Measurements from ENCODE around the gene CNTNAP5.

CNTNAP5 gene

DNA sequence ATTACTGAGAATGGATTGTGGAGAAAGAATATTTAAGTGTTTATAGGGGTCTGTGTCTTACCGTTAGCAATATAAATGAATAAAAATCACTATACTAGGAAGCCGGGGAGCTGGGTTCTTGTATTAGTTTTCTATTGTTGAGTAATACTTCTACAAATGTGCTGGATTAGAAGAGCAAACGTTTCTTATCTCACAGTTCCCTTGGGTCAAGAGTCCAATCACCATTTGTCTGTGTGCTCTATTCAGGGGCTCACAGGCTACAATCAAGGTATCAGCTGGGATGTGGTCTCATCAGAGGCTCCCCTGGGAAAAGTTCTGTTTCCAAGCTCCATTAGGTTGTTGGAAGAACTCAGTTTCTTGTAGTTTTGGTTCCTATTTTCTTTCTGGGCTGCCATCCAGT is 790.9 kb downstream of the CNTNAP5 start:
- no peaks in the 10 kb centered on the region for H3K36me3 ChIP-seq (ENCODE audit: insufficient read depth, low read length)
- no peak overlapping the region for H3K4me3 ChIP-seq (ENCODE audit: low read depth, low read length)
- H2AFZ ChIP-seq (ENCODE audit: low read length, unreplicated experiment): no peak overlapping the region
- no peaks in the 10 kb centered on the region for H3K79me2 ChIP-seq (ENCODE audit: control insufficient read depth, insufficient read depth, low read length, unreplicated experiment)
- H3K27me3 ChIP-seq (ENCODE audit: insufficient read depth, low read length): no peaks in the 10 kb centered on the region
- no peak overlapping the region for H3K27ac ChIP-seq (ENCODE audit: low read depth, low read length)
- H3K4me1 ChIP-seq (ENCODE audit: control insufficient read depth, insufficient read depth, low read length, unreplicated experiment): no peaks in the 10 kb centered on the region

DNA sequence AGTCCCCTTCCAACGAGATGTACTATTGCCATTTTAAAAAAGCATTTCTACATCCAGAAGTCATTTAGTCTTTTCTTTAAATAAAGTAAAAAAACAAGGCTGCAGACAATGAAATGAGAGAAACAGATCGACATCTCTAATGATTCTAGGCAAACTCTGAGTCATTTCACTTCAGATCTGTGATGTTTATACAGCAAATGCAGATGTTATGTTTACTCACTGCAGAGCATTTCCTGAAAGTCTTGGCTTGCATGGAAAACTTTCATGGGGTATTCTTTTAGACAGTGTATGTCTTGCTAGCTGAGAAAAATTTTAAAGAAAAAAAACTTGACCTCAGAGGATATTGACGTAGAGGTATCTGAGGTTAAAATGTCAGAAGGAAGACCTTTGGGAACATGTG is 797.4 kb downstream of the CNTNAP5 start:
- no peak overlapping the region for H3K27ac ChIP-seq (ENCODE audit: low read depth, low read length)
- no peak overlapping the region for H2AFZ ChIP-seq (ENCODE audit: low read length, unreplicated experiment)
- H3K79me2 ChIP-seq (ENCODE audit: control insufficient read depth, insufficient read depth, low read length, unreplicated experiment): no peaks in the 10 kb centered on the region
- H3K4me1 ChIP-seq (ENCODE audit: control insufficient read depth, insufficient read depth, low read length, unreplicated experiment): no peaks in the 10 kb centered on the region
- no peaks in the 10 kb centered on the region for H3K36me3 ChIP-seq (ENCODE audit: insufficient read depth, low read length)
- H3K4me3 ChIP-seq (ENCODE audit: low read depth, low read length): no peak overlapping the region
- H3K27me3 ChIP-seq (ENCODE audit: insufficient read depth, low read length): no peaks in the 10 kb centered on the region

DNA sequence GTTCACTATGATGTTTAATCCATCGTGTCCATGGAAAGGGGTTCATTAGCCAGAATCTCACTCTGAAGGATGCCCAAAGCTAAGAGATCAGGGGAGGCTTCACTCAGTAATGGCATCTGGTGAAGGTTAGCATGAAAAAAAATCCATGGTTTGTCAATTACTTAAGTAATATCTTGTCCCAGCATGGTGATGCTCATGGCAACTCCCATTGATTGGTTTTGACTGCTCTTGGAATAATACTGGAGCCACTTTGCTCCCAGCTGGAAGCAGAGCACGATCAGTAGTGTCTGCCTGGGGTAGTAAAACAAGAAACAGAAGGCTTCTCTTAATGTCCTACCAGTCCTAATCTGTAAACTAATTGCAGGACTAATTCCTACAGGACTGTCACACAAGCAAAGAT is 799.4 kb downstream of the CNTNAP5 start:
- Histone ChIP-seq H2AFZ (ENCODE audit: low read length, unreplicated experiment) (no peak overlapping the region), H3K4me3 (ENCODE audit: low read depth, low read length) (no peak overlapping the region), H3K27ac (ENCODE audit: low read depth, low read length) (no peak overlapping the region), H3K79me2 (ENCODE audit: control insufficient read depth, insufficient read depth, low read length, unreplicated experiment) (no peaks in the 10 kb centered on the region), H3K36me3 (ENCODE audit: insufficient read depth, low read length) (no peaks in the 10 kb centered on the region), H3K27me3 (ENCODE audit: insufficient read depth, low read length) (no peaks in the 10 kb centered on the region), H3K4me1 (ENCODE audit: control insufficient read depth, insufficient read depth, low read length, unreplicated experiment) (no peaks in the 10 kb centered on the region)

DNA sequence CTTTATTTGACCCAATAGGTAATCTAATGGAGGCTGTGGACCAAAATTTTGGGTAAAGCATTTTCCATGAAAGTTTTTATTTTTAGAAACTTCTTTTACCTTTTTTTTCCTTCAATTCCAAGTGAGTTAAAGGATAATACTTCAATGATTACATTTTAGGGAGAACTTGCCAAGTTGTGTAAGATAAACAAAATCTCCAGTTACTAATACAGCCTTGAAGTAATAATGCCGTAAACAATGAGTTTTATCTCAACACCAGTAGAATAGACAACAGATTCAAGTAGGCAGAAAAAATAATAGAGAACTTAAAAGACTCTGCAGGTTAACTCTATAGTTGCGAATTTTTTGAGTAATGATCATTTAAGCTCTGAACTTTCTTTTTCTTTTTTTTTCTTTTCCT is 807.4 kb downstream of the CNTNAP5 start:
- Histone ChIP-seq H3K4me3 (ENCODE audit: low read depth, low read length) (no peak overlapping the region), H3K36me3 (ENCODE audit: insufficient read depth, low read length) (no peaks in the 10 kb centered on the region), H3K27me3 (ENCODE audit: insufficient read depth, low read length) (no peaks in the 10 kb centered on the region), H2AFZ (ENCODE audit: low read length, unreplicated experiment) (no peak overlapping the region), H3K27ac (ENCODE audit: low read depth, low read length) (no peak overlapping the region), H3K4me1 (ENCODE audit: control insufficient read depth, insufficient read depth, low read length, unreplicated experiment) (no peaks in the 10 kb centered on the region), H3K79me2 (ENCODE audit: control insufficient read depth, insufficient read depth, low read length, unreplicated experiment) (no peaks in the 10 kb centered on the region)

DNA sequence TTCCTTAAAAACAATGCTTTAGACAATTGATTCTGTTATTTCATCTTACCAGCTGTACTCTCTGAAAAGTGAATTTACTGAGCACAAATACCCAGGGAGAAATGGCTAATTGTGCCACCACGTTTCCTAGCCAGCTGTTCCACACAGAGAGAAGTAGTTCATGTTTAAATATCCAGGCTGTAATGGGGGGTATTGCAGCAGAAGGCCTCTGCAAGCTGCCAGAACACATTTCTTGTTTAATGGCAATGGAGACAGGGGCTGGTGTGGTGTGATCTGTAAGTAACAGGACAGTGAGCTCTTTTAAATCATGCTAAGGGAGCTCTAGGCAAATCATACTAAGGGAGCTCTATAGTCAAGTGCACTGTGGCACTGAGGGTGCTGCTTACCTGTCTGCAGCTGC is 809.2 kb downstream of the CNTNAP5 start:
- H3K4me3 ChIP-seq (ENCODE audit: low read depth, low read length): no peak overlapping the region
- no peak overlapping the region for H3K27ac ChIP-seq (ENCODE audit: low read depth, low read length)
- H2AFZ ChIP-seq (ENCODE audit: low read length, unreplicated experiment): no peak overlapping the region
- H3K79me2 ChIP-seq (ENCODE audit: control insufficient read depth, insufficient read depth, low read length, unreplicated experiment): no peaks in the 10 kb centered on the region
- no peaks in the 10 kb centered on the region for H3K4me1 ChIP-seq (ENCODE audit: control insufficient read depth, insufficient read depth, low read length, unreplicated experiment)
- no peaks in the 10 kb centered on the region for H3K36me3 ChIP-seq (ENCODE audit: insufficient read depth, low read length)
- H3K27me3 ChIP-seq (ENCODE audit: insufficient read depth, low read length): no peaks in the 10 kb centered on the region

DNA sequence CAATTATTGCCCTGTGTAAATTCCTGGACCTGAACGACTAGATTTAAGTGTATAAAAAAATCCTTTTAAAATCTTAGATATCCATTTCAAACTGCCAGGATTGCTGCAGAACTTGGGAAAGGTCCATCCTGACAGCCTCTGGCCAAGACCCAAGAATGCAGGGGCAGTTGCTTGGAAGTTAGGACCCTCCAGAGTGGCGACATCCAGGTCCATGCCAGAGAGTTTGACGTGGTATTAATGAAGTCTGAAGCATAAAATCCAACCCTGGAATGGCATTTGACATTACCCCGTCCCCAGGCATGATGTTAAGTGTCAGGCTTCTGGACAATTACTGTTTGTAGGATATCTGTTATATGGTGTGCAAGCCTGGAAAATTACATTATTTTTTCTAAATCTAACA is 810.2 kb downstream of the CNTNAP5 start:
- H3K4me3 ChIP-seq (ENCODE audit: low read depth, low read length): no peak overlapping the region
- H3K79me2 ChIP-seq (ENCODE audit: control insufficient read depth, insufficient read depth, low read length, unreplicated experiment): no peaks in the 10 kb centered on the region
- no peaks in the 10 kb centered on the region for H3K4me1 ChIP-seq (ENCODE audit: control insufficient read depth, insufficient read depth, low read length, unreplicated experiment)
- H2AFZ ChIP-seq (ENCODE audit: low read length, unreplicated experiment): no peak overlapping the region
- H3K36me3 ChIP-seq (ENCODE audit: insufficient read depth, low read length): no peaks in the 10 kb centered on the region
- H3K27me3 ChIP-seq (ENCODE audit: insufficient read depth, low read length): no peaks in the 10 kb centered on the region
- no peak overlapping the region for H3K27ac ChIP-seq (ENCODE audit: low read depth, low read length)

DNA sequence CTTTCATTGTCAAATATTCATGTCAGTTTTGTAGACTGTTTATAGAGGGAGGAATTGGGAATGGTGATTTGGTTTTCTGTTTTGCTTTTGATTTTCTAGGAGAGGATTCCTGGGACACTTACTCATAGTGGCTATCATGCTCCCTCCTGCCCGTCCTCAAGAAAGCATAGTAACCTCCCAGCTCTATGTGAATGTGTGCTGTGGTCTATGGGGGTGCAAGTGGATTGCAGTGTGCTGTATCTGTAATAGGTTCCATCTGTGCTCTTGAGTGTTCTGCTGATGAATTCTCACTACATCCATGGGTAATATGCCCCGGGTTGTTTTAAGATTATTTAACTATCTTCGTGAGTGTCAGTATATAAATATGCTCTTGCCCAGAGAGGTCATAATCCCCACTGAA is 811.3 kb downstream of the CNTNAP5 start:
- no peaks in the 10 kb centered on the region for H3K27me3 ChIP-seq (ENCODE audit: insufficient read depth, low read length)
- no peaks in the 10 kb centered on the region for H3K4me1 ChIP-seq (ENCODE audit: control insufficient read depth, insufficient read depth, low read length, unreplicated experiment)
- no peak overlapping the region for H3K4me3 ChIP-seq (ENCODE audit: low read depth, low read length)
- no peak overlapping the region for H2AFZ ChIP-seq (ENCODE audit: low read length, unreplicated experiment)
- H3K79me2 ChIP-seq (ENCODE audit: control insufficient read depth, insufficient read depth, low read length, unreplicated experiment): no peaks in the 10 kb centered on the region
- no peak overlapping the region for H3K27ac ChIP-seq (ENCODE audit: low read depth, low read length)
- H3K36me3 ChIP-seq (ENCODE audit: insufficient read depth, low read length): no peaks in the 10 kb centered on the region

DNA sequence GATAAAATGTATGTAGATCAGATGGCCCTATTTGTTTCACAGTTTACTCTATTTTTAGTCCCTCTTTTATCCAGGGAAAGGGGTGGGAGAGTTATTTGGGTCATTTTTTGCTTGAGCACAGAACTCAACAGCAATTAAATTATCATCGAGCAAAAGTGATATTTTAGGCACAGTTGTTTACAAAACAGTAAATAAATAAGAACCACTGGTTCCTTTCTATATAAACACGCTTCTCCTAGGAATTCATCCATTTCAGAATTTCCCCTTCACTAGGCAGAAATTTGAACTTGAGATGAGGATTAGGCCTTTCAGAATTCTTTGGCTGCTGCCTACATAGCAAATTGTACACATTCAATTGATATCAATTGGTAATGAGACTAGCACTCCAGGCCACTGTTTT is 812.4 kb downstream of the CNTNAP5 start:
- no peaks in the 10 kb centered on the region for H3K36me3 ChIP-seq (ENCODE audit: insufficient read depth, low read length)
- no peak overlapping the region for H3K4me3 ChIP-seq (ENCODE audit: low read depth, low read length)
- no peak overlapping the region for H3K27ac ChIP-seq (ENCODE audit: low read depth, low read length)
- H3K4me1 ChIP-seq (ENCODE audit: control insufficient read depth, insufficient read depth, low read length, unreplicated experiment): no peaks in the 10 kb centered on the region
- H3K27me3 ChIP-seq (ENCODE audit: insufficient read depth, low read length): no peaks in the 10 kb centered on the region
- no peaks in the 10 kb centered on the region for H3K79me2 ChIP-seq (ENCODE audit: control insufficient read depth, insufficient read depth, low read length, unreplicated experiment)
- H2AFZ ChIP-seq (ENCODE audit: low read length, unreplicated experiment): no peak overlapping the region

DNA sequence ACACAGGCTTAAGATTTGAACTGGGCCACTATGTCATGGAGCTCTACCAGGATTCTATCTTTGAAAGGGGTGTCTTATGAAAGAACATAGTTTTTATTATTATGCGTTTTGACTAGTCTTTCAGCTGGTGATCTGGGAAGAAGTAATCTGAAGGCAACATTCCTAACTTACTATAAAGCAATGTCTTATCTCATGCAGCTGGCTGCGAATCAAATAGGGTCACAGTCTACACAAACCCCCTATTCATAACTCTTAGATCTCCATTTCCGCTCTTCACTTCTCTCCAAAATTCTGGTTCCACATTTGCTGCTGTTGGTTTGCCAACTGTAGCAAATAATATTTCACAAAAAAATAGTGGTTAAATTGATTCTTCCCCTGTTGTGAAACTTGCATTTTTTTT is 813.3 kb downstream of the CNTNAP5 start:
- Histone ChIP-seq H2AFZ (ENCODE audit: low read length, unreplicated experiment) (no peak overlapping the region), H3K36me3 (ENCODE audit: insufficient read depth, low read length) (no peaks in the 10 kb centered on the region), H3K4me3 (ENCODE audit: low read depth, low read length) (no peak overlapping the region), H3K27ac (ENCODE audit: low read depth, low read length) (no peak overlapping the region), H3K4me1 (ENCODE audit: control insufficient read depth, insufficient read depth, low read length, unreplicated experiment) (no peaks in the 10 kb centered on the region), H3K79me2 (ENCODE audit: control insufficient read depth, insufficient read depth, low read length, unreplicated experiment) (no peaks in the 10 kb centered on the region), H3K27me3 (ENCODE audit: insufficient read depth, low read length) (no peaks in the 10 kb centered on the region)

DNA sequence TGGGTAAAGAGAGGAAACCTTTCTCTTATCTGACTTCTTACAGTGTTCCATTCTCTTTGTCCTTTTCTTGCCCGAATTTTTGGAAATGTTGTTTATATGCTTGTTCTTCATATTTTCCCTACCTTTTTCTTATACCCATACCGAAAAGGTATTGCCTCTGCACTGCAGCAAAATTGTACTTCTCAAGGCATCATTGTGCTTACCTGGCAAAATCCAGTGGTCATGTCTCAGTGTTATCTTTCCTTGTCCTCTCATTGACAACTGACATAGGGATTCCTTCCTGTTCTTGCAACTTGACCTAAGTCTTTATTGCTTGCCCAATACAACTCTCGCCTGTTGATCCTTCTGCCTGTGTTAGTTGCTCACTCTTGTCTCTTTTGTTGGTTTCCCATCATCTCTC is 842.2 kb downstream of the CNTNAP5 start:
- Histone ChIP-seq H3K4me1 (ENCODE audit: control insufficient read depth, insufficient read depth, low read length, unreplicated experiment) (no peaks in the 10 kb centered on the region), H3K27ac (ENCODE audit: low read depth, low read length) (no peak overlapping the region), H3K79me2 (ENCODE audit: control insufficient read depth, insufficient read depth, low read length, unreplicated experiment) (no peaks in the 10 kb centered on the region), H3K4me3 (ENCODE audit: low read depth, low read length) (no peak overlapping the region), H3K36me3 (ENCODE audit: insufficient read depth, low read length) (no peaks in the 10 kb centered on the region), H2AFZ (ENCODE audit: low read length, unreplicated experiment) (no peak overlapping the region), H3K27me3 (ENCODE audit: insufficient read depth, low read length) (no peaks in the 10 kb centered on the region)

DNA sequence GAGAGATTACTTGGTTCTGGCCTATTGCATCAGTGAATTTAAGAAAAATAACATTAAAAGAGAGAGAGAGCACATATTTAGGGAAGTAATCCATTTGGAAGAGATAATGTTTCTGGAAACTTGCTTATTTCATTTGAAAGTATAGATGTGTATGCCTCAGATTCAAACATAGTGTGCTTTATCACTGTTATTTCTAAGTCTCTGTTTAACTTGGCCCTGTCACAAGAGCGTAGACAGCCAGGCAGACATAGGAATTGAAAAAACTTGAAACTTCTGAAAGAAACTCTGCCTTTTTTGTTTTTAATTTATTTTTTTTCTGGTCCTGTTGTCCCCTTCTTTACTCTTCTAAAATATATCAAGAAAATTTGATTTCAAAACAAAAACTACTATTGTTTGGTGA is 849.1 kb downstream of the CNTNAP5 start:
- Histone ChIP-seq H3K4me3 (ENCODE audit: low read depth, low read length) (no peak overlapping the region), H3K27me3 (ENCODE audit: insufficient read depth, low read length) (no peaks in the 10 kb centered on the region), H3K79me2 (ENCODE audit: control insufficient read depth, insufficient read depth, low read length, unreplicated experiment) (no peaks in the 10 kb centered on the region), H3K4me1 (ENCODE audit: control insufficient read depth, insufficient read depth, low read length, unreplicated experiment) (no peaks in the 10 kb centered on the region), H3K27ac (ENCODE audit: low read depth, low read length) (no peak overlapping the region), H3K36me3 (ENCODE audit: insufficient read depth, low read length) (no peaks in the 10 kb centered on the region), H2AFZ (ENCODE audit: low read length, unreplicated experiment) (no peak overlapping the region)

DNA sequence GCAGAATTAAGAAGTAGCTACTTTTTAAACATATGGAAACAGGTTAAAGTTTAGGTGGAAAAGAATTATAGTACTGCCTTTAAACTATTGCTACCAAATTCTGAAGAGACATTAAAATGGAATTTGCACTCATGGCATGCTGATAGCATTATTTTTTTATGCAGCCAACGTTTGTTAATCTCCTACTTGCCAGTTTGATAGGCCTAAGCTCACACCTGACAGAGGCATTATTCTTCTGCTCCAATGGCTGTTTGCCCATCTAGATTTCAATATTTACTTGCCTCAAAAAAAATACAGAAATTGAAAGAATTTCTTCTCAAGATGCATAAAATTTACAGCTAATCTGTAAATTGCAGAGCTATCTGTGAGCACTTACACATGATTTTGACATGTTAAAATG is 849.6 kb downstream of the CNTNAP5 start:
- Histone ChIP-seq H3K79me2 (ENCODE audit: control insufficient read depth, insufficient read depth, low read length, unreplicated experiment) (no peaks in the 10 kb centered on the region), H3K4me1 (ENCODE audit: control insufficient read depth, insufficient read depth, low read length, unreplicated experiment) (no peaks in the 10 kb centered on the region), H3K36me3 (ENCODE audit: insufficient read depth, low read length) (no peaks in the 10 kb centered on the region), H3K27ac (ENCODE audit: low read depth, low read length) (no peak overlapping the region), H3K27me3 (ENCODE audit: insufficient read depth, low read length) (no peaks in the 10 kb centered on the region), H2AFZ (ENCODE audit: low read length, unreplicated experiment) (no peak overlapping the region), H3K4me3 (ENCODE audit: low read depth, low read length) (no peak overlapping the region)
